GM10847 (cell line): ENCODE results near the gene ZMIZ1.

Experiments used
- POLR2A ChIP-seq: IDR thresholded peaks from 2 replicates; pipeline ENCODE4 v1.6.1; 2011; ENCODE audit not compliant: insufficient read length; ENCODE audit errors: extremely low read depth

ZMIZ1 gene, protein sequence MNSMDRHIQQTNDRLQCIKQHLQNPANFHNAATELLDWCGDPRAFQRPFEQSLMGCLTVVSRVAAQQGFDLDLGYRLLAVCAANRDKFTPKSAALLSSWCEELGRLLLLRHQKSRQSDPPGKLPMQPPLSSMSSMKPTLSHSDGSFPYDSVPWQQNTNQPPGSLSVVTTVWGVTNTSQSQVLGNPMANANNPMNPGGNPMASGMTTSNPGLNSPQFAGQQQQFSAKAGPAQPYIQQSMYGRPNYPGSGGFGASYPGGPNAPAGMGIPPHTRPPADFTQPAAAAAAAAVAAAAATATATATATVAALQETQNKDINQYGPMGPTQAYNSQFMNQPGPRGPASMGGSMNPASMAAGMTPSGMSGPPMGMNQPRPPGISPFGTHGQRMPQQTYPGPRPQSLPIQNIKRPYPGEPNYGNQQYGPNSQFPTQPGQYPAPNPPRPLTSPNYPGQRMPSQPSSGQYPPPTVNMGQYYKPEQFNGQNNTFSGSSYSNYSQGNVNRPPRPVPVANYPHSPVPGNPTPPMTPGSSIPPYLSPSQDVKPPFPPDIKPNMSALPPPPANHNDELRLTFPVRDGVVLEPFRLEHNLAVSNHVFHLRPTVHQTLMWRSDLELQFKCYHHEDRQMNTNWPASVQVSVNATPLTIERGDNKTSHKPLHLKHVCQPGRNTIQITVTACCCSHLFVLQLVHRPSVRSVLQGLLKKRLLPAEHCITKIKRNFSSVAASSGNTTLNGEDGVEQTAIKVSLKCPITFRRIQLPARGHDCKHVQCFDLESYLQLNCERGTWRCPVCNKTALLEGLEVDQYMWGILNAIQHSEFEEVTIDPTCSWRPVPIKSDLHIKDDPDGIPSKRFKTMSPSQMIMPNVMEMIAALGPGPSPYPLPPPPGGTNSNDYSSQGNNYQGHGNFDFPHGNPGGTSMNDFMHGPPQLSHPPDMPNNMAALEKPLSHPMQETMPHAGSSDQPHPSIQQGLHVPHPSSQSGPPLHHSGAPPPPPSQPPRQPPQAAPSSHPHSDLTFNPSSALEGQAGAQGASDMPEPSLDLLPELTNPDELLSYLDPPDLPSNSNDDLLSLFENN

GRCh38 chr10:79068562-79069324 is at the start of gene ZMIZ1:
TSS of gene ZMIZ1 (plus strand) at chr10:79068966. CDS start at chr10:79201633, 132,667 bp downstream.
- no peak for TF ChIP-seq POLR2A

GRCh38 chr10:79019441-79020014 is 49.2 kb upstream of the ZMIZ1 start:
- TF ChIP-seq POLR2A = no peak

GRCh38 chr10:79020015-79020491 is 48.7 kb upstream of the ZMIZ1 start:
- no peak for TF ChIP-seq POLR2A

- no peak for TF ChIP-seq POLR2A
These were observed 48.2 kb upstream of the ZMIZ1 start for GRCh38 chr10:79020605-79021004.

GRCh38 chr10:79021331-79021907 is 47.3 kb upstream of the ZMIZ1 start:
- no peak for TF ChIP-seq POLR2A

DNA sequence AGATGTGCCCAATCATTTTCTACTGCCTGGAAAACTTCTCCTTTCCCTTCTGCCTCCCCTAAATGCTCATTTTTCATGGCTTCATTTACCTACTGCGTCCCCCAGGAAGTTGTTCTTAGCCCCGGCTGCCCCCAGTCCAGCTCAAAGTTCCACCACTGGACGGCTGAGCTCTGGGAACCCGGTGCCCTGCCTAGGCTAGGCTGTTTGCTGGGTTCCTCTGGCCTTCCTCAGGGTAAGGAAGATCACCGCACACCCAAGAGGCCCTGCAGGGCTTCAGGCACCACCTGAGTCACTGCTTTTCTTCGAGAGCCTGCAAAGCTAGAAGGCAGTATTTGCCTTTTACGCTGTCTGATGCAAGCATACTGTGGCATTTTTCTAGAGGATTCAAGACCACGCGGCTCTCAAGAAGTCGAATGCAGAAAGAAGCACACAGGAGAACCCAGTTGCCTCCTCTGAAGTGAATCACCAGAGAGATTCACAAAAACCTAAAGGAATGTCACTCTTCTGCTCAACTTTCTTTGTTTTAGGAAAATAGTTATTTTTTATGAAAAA is 46.7 kb upstream of the ZMIZ1 start:
- TF ChIP-seq POLR2A = no peak

GRCh38 chr10:79022565-79023230 is 46.1 kb upstream of the ZMIZ1 start:
- no peak for TF ChIP-seq POLR2A

- no peak for TF ChIP-seq POLR2A
These were observed 45.3 kb upstream of the ZMIZ1 start for GRCh38 chr10:79023240-79024162.

DNA sequence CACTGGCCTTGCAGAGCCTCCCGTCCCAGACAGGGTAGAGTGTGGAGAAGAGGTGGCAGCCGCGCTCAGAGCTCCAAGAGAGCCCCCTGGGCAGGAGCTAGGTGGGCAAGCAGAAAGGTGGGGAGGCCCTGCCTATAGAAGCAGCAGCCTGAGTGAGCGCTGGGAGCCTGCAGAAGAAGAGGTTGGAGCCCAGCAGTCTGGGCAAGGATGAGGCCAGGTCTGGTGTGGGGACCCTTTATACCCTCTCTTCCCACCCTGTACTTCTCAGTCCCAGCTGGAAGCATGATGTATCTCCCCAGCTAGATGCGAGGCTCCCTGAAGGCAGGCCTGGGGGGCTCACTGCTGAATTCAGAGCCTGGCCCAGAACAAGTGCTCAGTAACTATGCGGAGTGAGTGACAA is 44.5 kb upstream of the ZMIZ1 start:
- TF ChIP-seq POLR2A = no peak

GRCh38 chr10:79024720-79025198 is 44.0 kb upstream of the ZMIZ1 start:
- no peak for TF ChIP-seq POLR2A

DNA sequence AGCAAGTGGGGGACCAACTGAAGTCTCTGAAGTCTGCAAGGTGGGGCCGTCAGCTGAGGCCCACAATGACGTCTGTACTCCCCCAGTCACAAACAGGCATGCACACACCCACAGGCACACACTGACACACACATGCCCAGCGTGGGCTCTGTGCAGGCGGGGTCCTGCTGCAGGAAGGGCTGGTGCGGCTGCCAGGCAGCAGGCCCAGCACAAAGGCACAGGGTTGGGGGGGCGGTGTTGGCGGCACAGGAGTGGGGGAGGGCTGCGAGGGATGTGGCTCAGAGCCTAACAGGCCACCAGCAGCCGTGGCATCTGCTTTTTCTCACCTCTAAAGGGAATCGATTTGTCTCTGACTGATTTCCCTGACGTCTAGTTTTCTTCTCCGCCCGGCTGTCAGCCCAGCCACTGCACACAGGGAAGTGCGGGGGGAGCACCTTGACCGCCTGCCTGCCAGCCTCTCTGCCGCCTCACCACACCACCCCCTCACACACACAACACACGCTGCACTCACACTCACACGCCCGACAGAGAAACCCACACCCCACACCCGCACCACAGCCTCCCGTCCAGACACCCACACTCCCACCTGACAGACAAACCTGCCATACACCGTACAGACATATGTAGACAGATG is 43.5 kb upstream of the ZMIZ1 start:
- no peak for TF ChIP-seq POLR2A

DNA sequence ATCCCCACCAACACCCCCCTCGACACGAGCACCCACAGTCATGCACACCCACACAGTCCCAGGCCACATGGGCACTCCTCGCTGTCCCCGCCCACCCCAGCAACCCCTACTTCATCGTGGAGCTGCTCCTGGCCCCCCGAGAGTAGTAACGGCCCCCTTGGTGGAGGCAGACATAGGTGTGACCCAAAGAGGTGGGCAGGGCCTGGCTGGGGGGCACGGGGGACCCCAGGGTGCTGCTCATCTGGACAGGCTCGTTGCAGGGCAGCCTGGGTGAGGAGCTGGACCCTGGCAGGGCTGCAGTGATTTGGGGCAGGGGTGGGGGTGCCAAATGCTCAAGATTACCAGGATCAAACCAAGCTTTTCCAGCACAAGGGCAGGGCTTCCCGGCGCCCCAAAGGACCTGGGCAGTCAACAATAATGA is 42.4 kb upstream of the ZMIZ1 start:
- TF ChIP-seq POLR2A = no peak
